ENCODE results near the gene ZNF683.

GRCh38 chr1:26338670-26339069 lies 33.9 kb downstream of the ZNF683 start:
- TF ChIP-seq POLR2A (IDR thresholded peaks at IDR 0.05; ENCODE audit: low read length) (no peak), GATA1 (IDR thresholded peaks at IDR 0.05; ENCODE audit: low read depth, low read length) (no peak)

Measured in erythroblast (primary cell).